Suppressor macrophage treated with lipopolysaccharide for 4 hours (primary cell): ENCODE data around the gene VWA3B.
A peak's percentile ranks its signal among the peaks of the same experiment; 100 is the strongest.
"Not testable (repeated sequence)": the region's sequence is repeated elsewhere in the genome, so short reads cannot be mapped to it uniquely, and the experiment has no call there.

ENCODE experiments used
- DNase-seq: peaks from one replicate; pipeline ENCODE4 v3.0.0-alpha.2; 2020

The VWA3B gene

DNA sequence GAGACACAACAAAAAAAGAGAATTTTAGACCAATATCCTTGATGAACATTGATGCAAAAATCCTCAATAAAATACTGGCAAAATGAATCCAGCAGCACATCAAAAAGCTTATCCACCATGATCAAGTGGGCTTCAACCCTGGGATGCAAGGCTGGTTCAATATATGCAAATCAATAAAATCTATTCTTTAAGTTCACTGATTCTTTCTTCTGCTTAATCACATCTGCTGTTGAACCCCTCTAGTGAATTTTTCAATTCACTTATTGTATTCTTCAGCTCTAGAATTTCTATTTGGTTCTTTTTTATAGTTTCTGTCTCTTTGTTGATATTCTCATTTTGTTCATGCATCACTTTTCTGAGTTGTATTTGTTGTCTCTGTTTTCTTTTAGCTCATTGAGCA, 181.3 kb downstream of the VWA3B start:
- DNase-seq: not testable (repeated sequence)

GRCh38 chr2:98269274-98269673, 182.3 kb downstream of the VWA3B start:
- peak; percentile 74 for DNase-seq

GRCh38 chr2:98269830-98270229, 182.9 kb downstream of the VWA3B start:
- DNase-seq: no peak

DNA sequence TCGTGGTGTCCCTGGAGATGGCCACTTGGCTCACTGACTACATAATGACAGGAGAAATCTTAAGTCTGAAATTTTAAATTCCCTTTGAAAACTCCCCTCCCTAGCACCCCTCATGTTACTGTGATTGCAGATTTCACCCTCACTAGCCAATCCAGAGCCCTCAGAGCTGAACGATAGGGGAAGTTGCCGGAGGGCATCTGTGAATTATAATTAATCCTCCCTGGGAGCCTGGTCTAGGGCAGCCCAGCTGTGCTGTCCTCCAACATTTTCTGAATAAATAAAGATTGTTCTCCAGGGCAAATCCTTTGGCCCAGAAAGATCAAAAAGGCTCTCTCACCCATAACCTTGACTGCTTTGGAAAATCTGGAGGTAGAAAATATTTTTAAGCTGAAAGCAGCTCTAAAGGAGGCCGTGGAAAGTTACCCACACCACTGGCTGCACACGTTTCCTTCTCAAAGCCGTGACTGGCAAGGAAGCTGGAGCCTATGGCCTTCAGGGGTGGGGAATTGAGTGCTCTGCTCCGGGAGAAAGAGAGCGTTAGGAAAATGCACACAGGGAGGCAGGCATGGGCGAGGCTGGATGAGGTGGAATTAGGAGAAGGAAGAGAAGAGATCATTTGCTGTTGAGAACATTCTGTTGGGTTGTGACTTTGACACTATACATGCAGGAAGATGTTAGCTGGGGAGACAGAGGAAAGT, 190.3 kb downstream of the VWA3B start:
- DNase-seq: no peak

GRCh38 chr2:98278074-98278473, 191.1 kb downstream of the VWA3B start:
- DNase-seq: no peak

DNA sequence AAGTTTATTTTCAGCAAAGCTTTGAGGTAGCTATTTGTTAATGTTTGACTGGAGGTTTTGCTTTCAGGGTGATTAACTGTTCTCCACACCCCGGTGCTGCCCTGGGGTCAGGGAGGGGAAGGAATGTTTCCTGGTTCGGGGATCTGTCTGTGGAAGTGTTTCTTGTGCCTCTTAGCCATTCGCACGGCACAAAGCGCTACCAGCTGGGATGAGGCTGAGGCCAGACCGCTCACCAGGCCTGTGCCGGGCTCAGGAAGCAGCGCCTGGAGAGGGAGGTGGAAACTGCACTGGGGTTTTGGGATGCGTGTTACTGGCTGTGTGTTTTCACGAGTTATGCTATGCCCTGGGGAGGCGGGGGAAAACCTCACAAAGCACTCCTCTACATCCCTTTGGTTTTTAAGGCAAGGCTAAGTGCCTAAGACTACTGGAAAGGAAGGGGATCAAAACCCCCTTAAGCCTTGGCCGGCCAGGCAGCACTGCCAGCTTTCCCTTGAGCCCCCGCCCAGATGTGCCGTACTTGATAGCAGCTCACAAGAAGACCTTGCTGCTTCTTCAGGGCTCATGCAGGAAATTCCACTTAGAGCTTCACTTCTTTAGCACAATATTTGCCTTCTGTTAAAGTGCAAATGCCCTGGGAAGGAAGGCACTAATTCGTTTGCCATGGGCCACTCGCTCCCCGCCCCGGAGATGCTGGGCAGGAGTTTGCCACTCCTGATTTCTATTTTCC, 193.6 kb downstream of the VWA3B start:
- DNase-seq: no peak

DNA sequence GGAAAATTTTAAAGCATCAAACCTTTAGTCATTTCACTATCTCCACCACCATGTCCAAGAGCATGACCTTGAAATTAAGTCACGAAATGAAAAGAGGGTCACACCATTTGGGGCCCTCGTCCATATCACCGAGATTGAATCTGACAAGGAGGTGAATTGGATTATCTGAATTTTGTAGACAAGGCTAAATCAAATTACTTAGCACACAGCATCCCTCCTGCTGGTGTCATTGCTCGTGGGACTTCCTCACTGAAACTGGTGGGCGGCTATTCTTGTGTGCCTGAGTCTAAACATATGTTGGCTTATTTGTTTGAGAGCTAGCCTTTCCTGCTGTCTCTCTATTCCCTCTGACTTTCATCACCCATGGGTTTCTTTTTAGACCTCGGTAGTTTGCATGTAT, 194.6 kb downstream of the VWA3B start:
- DNase-seq: peak; percentile 35

- no peak for DNase-seq
These were observed 195.1 kb downstream of the VWA3B start for GRCh38 chr2:98282109-98282508.

GRCh38 chr2:98293030-98293429, 206.1 kb downstream of the VWA3B start:
- no peak for DNase-seq

DNA sequence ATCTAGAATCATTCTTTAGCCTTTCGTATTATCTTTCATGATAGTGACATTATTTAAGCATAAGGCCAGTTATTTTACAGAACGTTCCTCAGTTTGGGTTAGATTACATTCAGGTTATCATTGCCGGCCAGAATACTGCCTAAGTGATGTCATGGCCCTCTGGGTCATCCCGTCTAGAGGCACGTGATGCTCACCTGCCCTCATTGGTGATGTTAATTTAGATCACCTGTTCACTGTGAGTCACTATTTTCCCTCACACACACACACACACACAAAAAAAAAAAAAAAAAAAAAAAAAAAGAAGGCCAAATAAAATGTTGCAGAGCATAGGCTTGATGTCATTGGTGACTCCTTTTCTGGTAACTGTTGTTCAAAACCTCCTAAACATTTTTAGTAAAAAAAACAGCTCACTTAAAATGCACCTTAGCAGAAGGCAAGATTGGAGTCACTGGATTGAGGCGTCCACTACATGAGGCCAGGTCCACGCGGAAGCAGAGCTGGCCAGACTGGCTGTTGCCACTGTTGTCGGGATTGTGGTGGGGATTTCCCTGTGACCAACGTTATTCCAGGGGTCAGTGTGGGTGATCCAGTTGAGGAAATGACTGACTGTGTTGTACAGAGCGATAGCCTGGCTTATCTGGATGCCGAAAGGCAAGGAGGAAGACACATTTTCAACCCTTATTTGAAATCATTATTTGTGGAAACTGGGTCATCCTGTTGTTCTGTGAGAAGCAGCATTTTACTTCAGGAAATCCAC, 207.1 kb downstream of the VWA3B start:
- no peak for DNase-seq

- no peak for DNase-seq
These were observed 207.7 kb downstream of the VWA3B start for GRCh38 chr2:98294711-98295110.

DNA sequence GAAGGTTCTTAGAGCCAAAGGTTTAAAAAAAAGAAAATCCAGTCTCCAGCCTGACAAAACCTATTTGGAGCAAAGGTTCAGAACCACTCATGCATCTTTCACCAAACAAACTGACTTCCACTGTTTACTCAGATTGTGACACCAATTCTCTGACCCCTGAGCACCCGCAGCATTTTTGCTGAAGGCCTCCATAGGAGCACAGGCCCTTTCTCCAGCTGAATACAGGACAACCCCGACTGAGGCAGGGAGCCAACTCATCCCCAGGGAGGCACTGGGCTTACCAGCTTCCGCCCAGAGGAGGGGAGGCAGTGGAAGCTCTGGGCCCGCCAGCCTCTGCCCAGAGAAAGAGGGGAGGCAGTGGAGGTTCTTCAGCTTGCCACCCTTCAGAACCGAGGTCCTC, 208.3 kb downstream of the VWA3B start:
- no peak for DNase-seq

- no peak for DNase-seq
These were observed 208.9 kb downstream of the VWA3B start for GRCh38 chr2:98295721-98296414.

DNA sequence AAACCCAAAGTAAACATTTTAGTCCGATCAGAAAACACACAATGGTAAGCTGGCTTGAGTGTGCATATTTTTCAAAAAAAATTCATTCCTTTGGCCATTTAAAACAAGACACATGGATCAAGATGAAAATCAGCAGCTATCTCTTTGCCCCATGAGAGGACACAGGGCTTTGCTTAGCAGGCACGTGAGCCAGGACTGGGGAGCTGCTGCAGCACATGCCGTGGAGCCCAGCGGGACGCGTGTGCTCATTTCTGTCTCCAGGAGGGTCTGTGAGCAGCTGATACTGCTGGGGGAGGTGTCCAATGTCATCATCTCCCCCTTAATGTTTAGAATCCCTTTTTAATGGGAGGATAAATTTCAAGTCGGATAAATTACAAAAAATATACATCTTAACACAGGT, 209.5 kb downstream of the VWA3B start:
- no peak for DNase-seq

DNA sequence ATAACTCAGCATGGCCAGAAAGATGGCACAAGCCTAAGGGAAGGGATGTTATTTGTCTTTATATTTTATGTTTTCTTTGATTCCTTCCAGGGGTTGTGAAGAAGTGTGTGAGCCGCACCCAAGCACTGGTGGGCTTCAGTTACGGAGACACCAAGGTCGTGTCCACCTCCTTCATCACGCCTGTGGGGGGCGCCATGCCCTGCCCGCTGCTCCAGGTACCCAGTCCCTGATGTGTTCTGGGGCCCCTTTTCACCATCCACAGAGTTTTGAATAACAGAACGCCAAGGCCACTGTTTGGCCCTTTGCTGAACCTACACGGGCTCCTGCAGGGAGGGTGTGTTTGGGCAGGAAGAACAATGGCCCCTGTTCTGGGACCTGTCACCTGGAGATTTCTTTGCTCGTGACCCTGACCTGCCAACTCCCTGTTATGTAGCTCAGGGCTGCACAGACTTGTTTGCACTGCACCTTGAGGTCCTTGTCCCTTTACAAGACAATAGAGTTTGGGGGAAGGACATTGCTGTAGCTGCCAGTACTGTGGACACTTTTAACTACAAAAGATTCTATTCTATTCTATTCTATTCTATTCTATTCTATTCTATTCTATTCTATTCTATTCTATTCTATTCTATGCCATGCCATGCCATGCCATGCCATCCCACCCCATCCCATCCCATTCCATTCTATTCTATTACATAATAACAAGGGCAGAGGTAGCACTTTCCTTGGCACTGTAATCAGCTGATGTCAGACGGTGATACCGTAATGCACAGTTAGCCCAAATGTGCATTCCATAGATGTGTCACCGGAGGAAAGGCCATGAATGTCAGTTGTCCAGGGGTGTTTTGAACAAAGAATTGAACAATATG, 211.1 kb downstream of the VWA3B start:
- DNase-seq: no peak

DNA sequence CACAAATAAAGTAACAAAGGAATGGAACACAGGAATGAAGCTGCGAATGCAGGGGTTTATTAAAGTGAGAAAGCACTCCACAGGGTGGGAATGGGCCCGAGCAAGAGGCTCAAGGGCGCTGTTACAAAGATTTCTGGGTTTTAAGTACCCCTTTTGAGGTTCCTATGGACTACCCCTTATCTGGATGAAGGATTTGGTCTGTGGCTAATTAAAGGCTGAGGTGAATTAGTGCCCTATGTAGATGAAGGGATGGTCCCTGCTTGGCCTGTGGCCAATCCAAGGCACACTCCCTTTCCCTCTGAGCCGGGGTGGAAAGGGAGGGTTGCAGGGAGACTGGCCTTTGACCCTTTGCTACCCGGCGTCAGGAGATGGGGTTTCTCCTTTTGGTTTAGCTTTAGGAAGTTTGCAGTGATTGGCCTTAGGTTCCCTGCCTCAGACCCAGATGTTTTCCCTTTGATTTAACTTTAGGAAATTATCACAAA, 211.8 kb downstream of the VWA3B start:
- no peak for DNase-seq

- DNase-seq: no peak
These were observed 212.4 kb downstream of the VWA3B start for GRCh38 chr2:98299211-98299905.

GRCh38 chr2:98300141-98300874, 213.3 kb downstream of the VWA3B start:
- DNase-seq: no peak

GRCh38 chr2:98301469-98301868, 214.5 kb downstream of the VWA3B start:
- no peak for DNase-seq

DNA sequence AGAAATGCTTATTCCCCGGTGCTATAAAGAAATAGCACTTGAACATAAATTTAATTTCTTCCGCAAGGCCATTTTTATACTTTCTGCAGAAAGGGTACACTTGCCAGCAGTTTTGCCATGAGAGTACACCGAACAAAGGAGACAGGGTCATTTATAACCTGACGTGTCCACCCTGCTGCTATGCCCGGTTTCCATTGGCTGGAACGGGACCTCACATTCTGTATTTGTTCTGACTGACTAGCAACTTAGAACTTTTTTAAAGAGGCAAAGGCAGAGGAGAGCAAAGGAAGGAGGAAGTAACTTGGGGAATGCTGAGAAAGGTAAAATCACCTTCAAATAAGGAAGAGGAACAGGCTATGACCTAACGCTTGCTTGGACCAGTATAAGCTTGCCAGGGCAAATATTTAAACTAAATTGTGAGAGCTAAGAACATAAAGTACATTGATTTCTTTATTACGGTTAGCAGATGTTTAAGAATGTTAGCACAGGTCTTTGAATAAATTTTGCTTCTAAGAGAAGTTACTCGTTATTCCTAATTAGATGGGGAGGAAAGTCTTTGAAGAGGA, 220.2 kb downstream of the VWA3B start:
- not testable (repeated sequence) for DNase-seq
